Panc1 (cell line): Measurements from ENCODE around the gene NAT10. TPM values are rescaled to one million over a fixed set of nuclear protein-coding genes. Genes with fewer than 3 reads are reported as not detected.

Experiments
- ATAC-seq: fragments of 200-7000 bp; cut with Tn5 transposase; 2 replicates; pipeline ENCODE4 v1.9.1; 2020; ENCODE audit warnings: mild to moderate bottlenecking, moderate library complexity
- BruUV-seq: library from RNA; stranded (reverse); fragments of 400-500 nt; replicated peaks from 2 replicates; lab custom pipeline; 2021; lab: Mats Ljungman, UMichigan
- CTCF ChIA-PET: fragments of 300-600 bp; sonication (Branson Sonifier 250); formaldehyde crosslinking; loops from one replicate; lab custom pipeline; 2022; ENCODE audit warnings: antibody characterized with exemption; lab: Charles Lee
- POLR2A ChIA-PET: fragments of 300-600 bp; sonication (Branson Sonifier 250); formaldehyde crosslinking; loops from one replicate; lab custom pipeline; 2022; ENCODE audit warnings: antibody characterized with exemption; lab: Charles Lee
- DNase-seq: peaks from one replicate; pipeline ENCODE4 v3.0.0-alpha.2; 2010; ENCODE audit warnings: low read depth, low spot score
- H3K27ac ChIP-seq: 2 replicates; pipeline ENCODE4 v1.5.1; 2011; ENCODE audit warnings: mild to moderate bottlenecking, low read length, inconsistent platforms
- H3K27me3 ChIP-seq: fragments of 200-500 bp; sonication (Bioruptor generic); 2 replicates; pipeline ENCODE4 v1.6.0; 2014; ENCODE audit warnings: low read length, inconsistent platforms; ENCODE audit not compliant: control insufficient read depth, insufficient read depth
- H3K36me3 ChIP-seq: fragments of 200-500 bp; sonication (Bioruptor generic); 2 replicates; pipeline ENCODE4 v1.5.1; 2014; ENCODE audit warnings: inconsistent platforms, mild to moderate bottlenecking, low read length, moderate library complexity; ENCODE audit not compliant: control insufficient read depth, insufficient read depth
- H3K4me1 ChIP-seq: 2 replicates; pipeline ENCODE4 v1.5.1; 2011; ENCODE audit warnings: inconsistent platforms, mild to moderate bottlenecking, low read length, moderate library complexity; ENCODE audit not compliant: control insufficient read depth, insufficient read depth
- H3K4me3 ChIP-seq, 2 experiments: 2 replicates each; pipeline ENCODE4 v1.5.1; 2011 to 2012; ENCODE audit warnings: low read depth in 2 of 2, low read length in 2 of 2, mild to moderate bottlenecking in 2 of 2, inconsistent platforms in 1 of 2, moderate library complexity in 1 of 2
- H3K9me3 ChIP-seq: fragments of 200-500 bp; sonication (Bioruptor generic); 2 replicates; pipeline ENCODE4 v1.5.1; 2014; ENCODE audit warnings: low read depth, mild to moderate bottlenecking, inconsistent platforms, low read length, moderate library complexity; ENCODE audit not compliant: control insufficient read depth, insufficient read depth
- CTCF ChIP-seq: fragments of 450-650 bp; IDR thresholded peaks from 2 replicates; pipeline ENCODE4 v1.5.1; 2017; ENCODE audit warnings: mild to moderate bottlenecking
- POLR2AphosphoS5 ChIP-seq: IDR thresholded peaks from 2 replicates; pipeline ENCODE4 v1.6.1; 2012; ENCODE audit warnings: mild to moderate bottlenecking, low read depth, low read length, moderate library complexity
- REST ChIP-seq, 2 experiments: IDR thresholded peaks; 2 replicates each; pipeline ENCODE4 v1.6.1; 2011 to 2012; ENCODE audit warnings: low read depth in 2 of 2, control low read depth in 1 of 2, low read length in 1 of 2, mild to moderate bottlenecking in 1 of 2, moderate library complexity in 1 of 2; ENCODE audit not compliant: insufficient read depth in 1 of 2
- SIN3A ChIP-seq: IDR thresholded peaks from 2 replicates; pipeline ENCODE4 v1.6.1; 2012; ENCODE audit warnings: low read depth, mild to moderate bottlenecking, low read length, moderate library complexity, borderline replicate concordance; ENCODE audit not compliant: insufficient read depth
- TCF7L2 ChIP-seq: IDR thresholded peaks from 2 replicates; pipeline ENCODE4 v1.6.1; 2011; ENCODE audit warnings: mild to moderate bottlenecking, low read depth, low read length, inconsistent platforms
- in situ Hi-C: cut with HindIII; loops from 2 replicates; pipeline ENCODE4 v1.10.0; 2016; ENCODE audit warnings: low sequenced_read_pairs, low pct_unique_long_range_greater_than_20kb
- intact Hi-C: fragments of 100-400 bp; cut with micrococcal nuclease; formaldehyde crosslinking; loops from one replicate; pipeline ENCODE4 v1.10.0; 2022; ENCODE audit not compliant: unreplicated experiment
- total RNA-seq: library from RNA; stranded (reverse); gene quantifications from one replicate; pipeline ENCODE4 v1.2.1, GENCODE V29; 2021; ENCODE audit not compliant: unreplicated experiment

Gene NAT10
- total RNA-seq, 1 experiment from 2014 or later = 64.9 TPM

GRCh38 chr11:34084637-34085036 is 20.8 kb upstream of the NAT10 start:
- Histone ChIP-seq H3K36me3 (peaks cover 54% of the 10 kb centered on the region), H3K27ac (no peak overlapping the region), H3K4me3 (no peak overlapping the region), H3K9me3 (no peaks in the 10 kb centered on the region), H3K27me3 (no peaks in the 10 kb centered on the region), H3K4me1 (no peaks in the 10 kb centered on the region)
- DNase-seq (no peak), ATAC-seq (no peak)
- BruUV-seq = no TSS peak
- intact Hi-C loops (no loop called here), in situ Hi-C loops (no loop called here)
- TF ChIP-seq TCF7L2 (no peak), CTCF (no peak), SIN3A (no peak), POLR2AphosphoS5 (no peak), REST (IDR thresholded peaks at IDR 0.05; ENCODE audit: insufficient read depth in 1 of 2, low read depth in 2 of 2, low read length in 1 of 2) (no peak)
- CTCF ChIA-PET = no interaction called here
- POLR2A ChIA-PET = no interaction called here

- POLR2A ChIA-PET = no interaction called here
- CTCF ChIA-PET = no interaction called here
- H3K27ac ChIP-seq = no peak overlapping the region
- intact Hi-C loops (no loop called here), in situ Hi-C loops (no loop called here)
- H3K4me1 ChIP-seq = no peaks in the 10 kb centered on the region
- no peak for ATAC-seq
- BruUV-seq = no TSS peak
- H3K36me3 ChIP-seq = peaks cover 65% of the 10 kb centered on the region
- DNase-seq = no peak
- no peak for TF ChIP-seq REST (IDR thresholded peaks at IDR 0.05; ENCODE audit: insufficient read depth in 1 of 2, low read depth in 2 of 2, low read length in 1 of 2)
- TF ChIP-seq CTCF = no peak
- no peak for TF ChIP-seq SIN3A
- no peak for TF ChIP-seq POLR2AphosphoS5
- no peak for TF ChIP-seq TCF7L2
- no peaks in the 10 kb centered on the region for H3K27me3 ChIP-seq
- no peak overlapping the region for H3K4me3 ChIP-seq
- no peaks in the 10 kb centered on the region for H3K9me3 ChIP-seq
These were observed 18.7 kb upstream of the NAT10 start for GRCh38 chr11:34086554-34087283.
